ENCODE measurements around the gene PI4K2B. TPM values are rescaled to one million over a fixed set of nuclear protein-coding genes. Genes with fewer than 3 reads are reported as not detected.

The PI4K2B gene
- total and polyA plus RNA-seq, 2 of the 13 experiments (the other 11 are each of a cell fraction or from before 2014, with no cell fraction given) = 6.9 to 25.8 TPM

DNA sequence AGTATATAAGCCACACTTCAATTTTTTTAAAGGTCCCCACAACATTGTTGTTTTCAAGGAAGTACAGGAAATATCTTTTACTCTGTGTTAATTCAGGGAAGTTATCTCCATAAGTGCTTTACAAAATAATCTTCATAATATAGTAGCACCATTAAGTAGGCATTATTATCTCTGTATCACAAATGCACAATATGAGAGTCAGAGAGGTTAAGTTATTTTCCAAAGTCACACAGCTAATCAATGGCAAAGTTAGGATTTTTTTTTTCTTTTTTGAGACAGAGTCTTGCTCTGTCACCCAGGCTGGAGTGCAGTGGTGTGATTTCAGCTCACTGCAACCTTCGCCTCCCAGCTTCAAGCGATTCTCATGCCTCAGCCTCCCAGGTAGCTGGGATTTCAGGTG, 35.1 kb upstream of the PI4K2B start:
- Histone ChIP-seq H3K4me1 (ENCODE audit: insufficient read depth, low read length) (no peaks in the 10 kb centered on the region), H4K20me1 (ENCODE audit: insufficient read depth, low read length) (no peaks in the 10 kb centered on the region), H3K36me3 (replicated peaks in 1 of 2; ENCODE audit: control insufficient read depth in 1 of 2, insufficient read depth in 2 of 2, low read length in 2 of 2) (0 out of 5 replicates have a peak, but pooled peaks cover 0 to 3% of the 10 kb centered on the region in 2 experiments), H3K4me3 (replicated peaks in 1 of 3; ENCODE audit: insufficient read depth in 1 of 3, low read depth in 2 of 3, low read length in 3 of 3) (no peak overlapping the region), H3K27ac (ENCODE audit: extremely low read length, insufficient read depth, low read length) (no peak overlapping the region), H3K9me3 (ENCODE audit: low read length) (no peaks in the 10 kb centered on the region), H3K79me2 (ENCODE audit: insufficient read depth, low read length) (no peaks in the 10 kb centered on the region), H3K9ac (ENCODE audit: insufficient read depth, low read depth, low read length) (no peak overlapping the region), H3K27me3 (ENCODE audit: control insufficient read depth in 1 of 2, insufficient read depth in 2 of 2, low read length in 2 of 2) (no peaks in the 10 kb centered on the region), H2AFZ (ENCODE audit: low read length) (no peak overlapping the region), H3K4me2 (ENCODE audit: low read depth, low read length) (no peak overlapping the region)
- in situ Hi-C loops (cut with HindIII; ENCODE audit: extremely low pct_ligation_motif_present, low pct_unique_long_range_greater_than_20kb) = no loop called here
- no TSS peak for BruUV-seq (replicated peaks)
- no peak for ATAC-seq
- CTCF ChIA-PET (ENCODE audit: low intra/inter-chr PET ratio, low total read pairs) = no interaction called here
- intact Hi-C loops (cut with micrococcal nuclease; ENCODE audit: unreplicated experiment) = no loop called here
- DNase-seq (ENCODE audit: low spot score) = no peak
- TF ChIP-seq STAG1 (CRISPR knock-in tag; IDR thresholded peaks at IDR 0.05) (no peak), ZNF768 (CRISPR knock-in tag; IDR thresholded peaks at IDR 0.05) (peak; percentile 59)
- FAIRE-seq = no peak
- WGBS (ENCODE audit: low lambda C conversion rate) = 97% methylated on average over 2 of the region's 2 CpGs
- POLR2A ChIA-PET = no interaction called here

DNA sequence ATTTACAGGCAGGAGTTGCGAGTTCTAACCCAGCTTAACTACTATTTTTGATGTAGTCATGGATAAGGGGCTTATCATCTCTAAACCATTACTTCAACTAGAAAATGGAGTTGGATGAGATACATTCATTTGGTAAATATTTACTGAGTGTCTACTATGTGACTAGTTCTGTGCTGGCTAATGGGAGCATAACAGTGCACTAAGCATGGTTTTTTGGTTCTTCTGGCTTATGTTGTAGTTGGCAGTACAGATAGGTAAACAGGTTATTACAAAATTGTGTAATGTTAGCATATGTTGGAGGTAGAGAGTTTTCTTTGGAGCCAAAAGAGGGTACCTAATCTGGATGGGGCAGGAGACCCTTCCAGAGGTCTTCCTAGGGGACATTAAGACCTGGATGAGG, 25.8 kb upstream of the PI4K2B start:
- no peaks in the 10 kb centered on the region for H3K79me2 ChIP-seq (ENCODE audit: insufficient read depth, low read length)
- no peaks in the 10 kb centered on the region; a peak in 1 of 5 replicates for H3K27me3 ChIP-seq (ENCODE audit: control insufficient read depth in 1 of 2, insufficient read depth in 2 of 2, low read length in 2 of 2)
- H3K4me3 ChIP-seq (replicated peaks in 1 of 3; ENCODE audit: insufficient read depth in 1 of 3, low read depth in 2 of 3, low read length in 3 of 3) = no peak overlapping the region
- in situ Hi-C loops (cut with HindIII; ENCODE audit: extremely low pct_ligation_motif_present, low pct_unique_long_range_greater_than_20kb) = no loop called here
- no peaks in the 10 kb centered on the region for H3K36me3 ChIP-seq (replicated peaks in 1 of 2; ENCODE audit: control insufficient read depth in 1 of 2, insufficient read depth in 2 of 2, low read length in 2 of 2)
- no peak overlapping the region for H3K27ac ChIP-seq (ENCODE audit: extremely low read length, insufficient read depth, low read length)
- H2AFZ ChIP-seq (ENCODE audit: low read length) = no peak overlapping the region
- no peaks in the 10 kb centered on the region for H3K9me3 ChIP-seq (ENCODE audit: low read length)
- ATAC-seq (no peak), DNase-seq (ENCODE audit: low spot score) (no peak), FAIRE-seq (no peak)
- BruUV-seq (replicated peaks) = no TSS peak
- H4K20me1 ChIP-seq (ENCODE audit: insufficient read depth, low read length) = no peaks in the 10 kb centered on the region
- ChIA-PET CTCF (ENCODE audit: low intra/inter-chr PET ratio, low total read pairs) (no interaction called here), POLR2A (no interaction called here)
- H3K9ac ChIP-seq (ENCODE audit: insufficient read depth, low read depth, low read length) = no peak overlapping the region
- no peak overlapping the region for H3K4me2 ChIP-seq (ENCODE audit: low read depth, low read length)
- intact Hi-C loops (cut with micrococcal nuclease; ENCODE audit: unreplicated experiment) = no loop called here
- H3K4me1 ChIP-seq (ENCODE audit: insufficient read depth, low read length) = peaks cover 7% of the 10 kb centered on the region
- WGBS (ENCODE audit: low lambda C conversion rate) = 95% methylated on average over 1 of the region's 1 CpG
- TF ChIP-seq NFKB2 (CRISPR knock-in tag; IDR thresholded peaks at IDR 0.05; ENCODE audit: borderline replicate concordance) (no peak), MXD4 (CRISPR knock-in tag; IDR thresholded peaks at IDR 0.05) (no peak), MED8 (CRISPR knock-in tag; IDR thresholded peaks at IDR 0.05; ENCODE audit: insufficient replicate concordance) (no peak), PRPF4 (IDR thresholded peaks at IDR 0.05; ENCODE audit: low read depth, low read length, poor library complexity, severe bottlenecking) (no peak), HIVEP1 (CRISPR knock-in tag; IDR thresholded peaks at IDR 0.05) (no peak)
- TF ChIP-seq, protein P1, sequence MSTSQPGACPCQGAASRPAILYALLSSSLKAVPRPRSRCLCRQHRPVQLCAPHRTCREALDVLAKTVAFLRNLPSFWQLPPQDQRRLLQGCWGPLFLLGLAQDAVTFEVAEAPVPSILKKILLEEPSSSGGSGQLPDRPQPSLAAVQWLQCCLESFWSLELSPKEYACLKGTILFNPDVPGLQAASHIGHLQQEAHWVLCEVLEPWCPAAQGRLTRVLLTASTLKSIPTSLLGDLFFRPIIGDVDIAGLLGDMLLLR (CRISPR knock-in tag; IDR thresholded peaks at IDR 0.05) = no peak
- TF ChIP-seq, protein P2, sequence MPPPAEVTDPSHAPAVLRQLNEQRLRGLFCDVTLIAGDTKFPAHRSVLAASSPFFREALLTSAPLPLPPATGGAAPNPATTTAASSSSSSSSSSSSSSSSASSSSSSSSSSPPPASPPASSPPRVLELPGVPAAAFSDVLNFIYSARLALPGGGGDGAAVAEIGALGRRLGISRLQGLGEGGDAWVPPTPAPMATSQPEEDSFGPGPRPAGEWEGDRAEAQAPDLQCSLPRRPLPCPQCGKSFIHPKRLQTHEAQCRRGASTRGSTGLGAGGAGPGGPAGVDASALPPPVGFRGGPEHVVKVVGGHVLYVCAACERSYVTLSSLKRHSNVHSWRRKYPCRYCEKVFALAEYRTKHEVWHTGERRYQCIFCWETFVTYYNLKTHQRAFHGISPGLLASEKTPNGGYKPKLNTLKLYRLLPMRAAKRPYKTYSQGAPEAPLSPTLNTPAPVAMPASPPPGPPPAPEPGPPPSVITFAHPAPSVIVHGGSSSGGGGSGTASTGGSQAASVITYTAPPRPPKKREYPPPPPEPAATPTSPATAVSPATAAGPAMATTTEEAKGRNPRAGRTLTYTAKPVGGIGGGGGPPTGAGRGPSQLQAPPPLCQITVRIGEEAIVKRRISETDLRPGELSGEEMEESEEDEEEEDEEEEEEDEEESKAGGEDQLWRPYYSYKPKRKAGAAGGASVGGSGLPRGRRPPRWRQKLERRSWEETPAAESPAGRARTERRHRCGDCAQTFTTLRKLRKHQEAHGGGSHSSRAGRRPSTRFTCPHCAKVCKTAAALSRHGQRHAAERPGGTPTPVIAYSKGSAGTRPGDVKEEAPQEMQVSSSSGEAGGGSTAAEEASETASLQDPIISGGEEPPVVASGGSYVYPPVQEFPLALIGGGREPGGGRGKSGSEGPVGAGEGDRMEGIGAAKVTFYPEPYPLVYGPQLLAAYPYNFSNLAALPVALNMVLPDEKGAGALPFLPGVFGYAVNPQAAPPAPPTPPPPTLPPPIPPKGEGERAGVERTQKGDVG (CRISPR knock-in tag; IDR thresholded peaks at IDR 0.05; ENCODE audit: borderline replicate concordance) = no peak
- TF ChIP-seq, protein P3, sequence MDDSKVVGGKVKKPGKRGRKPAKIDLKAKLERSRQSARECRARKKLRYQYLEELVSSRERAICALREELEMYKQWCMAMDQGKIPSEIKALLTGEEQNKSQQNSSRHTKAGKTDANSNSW (CRISPR knock-in tag; IDR thresholded peaks at IDR 0.05; ENCODE audit: borderline replicate concordance) = no peak
- TF ChIP-seq, protein P4, sequence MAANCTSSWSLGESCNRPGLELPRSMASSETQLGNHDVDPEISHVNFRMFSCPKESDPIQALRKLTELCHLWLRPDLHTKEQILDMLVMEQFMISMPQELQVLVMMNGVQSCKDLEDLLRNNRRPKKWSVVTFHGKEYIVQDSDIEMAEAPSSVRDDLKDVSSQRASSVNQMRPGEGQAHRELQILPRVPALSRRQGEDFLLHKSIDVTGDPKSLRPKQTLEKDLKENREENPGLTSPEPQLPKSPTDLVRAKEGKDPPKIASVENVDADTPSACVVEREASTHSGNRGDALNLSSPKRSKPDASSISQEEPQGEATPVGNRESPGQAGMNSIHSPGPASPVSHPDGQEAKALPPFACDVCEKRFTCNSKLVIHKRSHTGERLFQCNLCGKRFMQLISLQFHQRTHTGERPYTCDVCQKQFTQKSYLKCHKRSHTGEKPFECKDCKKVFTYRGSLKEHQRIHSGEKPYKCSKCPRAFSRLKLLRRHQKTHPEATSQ (CRISPR knock-in tag; IDR thresholded peaks at IDR 0.05; ENCODE audit: borderline replicate concordance) = no peak
- TF ChIP-seq, protein P5, sequence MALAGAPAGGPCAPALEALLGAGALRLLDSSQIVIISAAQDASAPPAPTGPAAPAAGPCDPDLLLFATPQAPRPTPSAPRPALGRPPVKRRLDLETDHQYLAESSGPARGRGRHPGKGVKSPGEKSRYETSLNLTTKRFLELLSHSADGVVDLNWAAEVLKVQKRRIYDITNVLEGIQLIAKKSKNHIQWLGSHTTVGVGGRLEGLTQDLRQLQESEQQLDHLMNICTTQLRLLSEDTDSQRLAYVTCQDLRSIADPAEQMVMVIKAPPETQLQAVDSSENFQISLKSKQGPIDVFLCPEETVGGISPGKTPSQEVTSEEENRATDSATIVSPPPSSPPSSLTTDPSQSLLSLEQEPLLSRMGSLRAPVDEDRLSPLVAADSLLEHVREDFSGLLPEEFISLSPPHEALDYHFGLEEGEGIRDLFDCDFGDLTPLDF (CRISPR knock-in tag; IDR thresholded peaks at IDR 0.05) = no peak

Data from HepG2 (cell line).